Measurements from ENCODE around the gene ATP2B2. TPM values are rescaled to one million over a fixed set of nuclear protein-coding genes. Genes with fewer than 3 reads are reported as not detected.

ATP2B2 gene
- under 1 TPM in 2 of 4 donors, not detected in 2; 0.09 to 0.12 TPM for total RNA-seq

GRCh38 chr3:10505050-10505790 lies at the start of gene ATP2B2:
Gene ATP2B2 (minus strand): TSS chr3:10505586. CDS start chr3:10449543, 56,043 bp downstream.
- TF ChIP-seq CTCF (IDR thresholded peaks at IDR 0.05): no peak
- no peak for DNase-seq (ENCODE audit: low spot score)
- ATAC-seq (ENCODE audit: low FRiP score): no peak

GRCh38 chr3:10554746-10555145 lies 49.4 kb upstream of the ATP2B2 start:
- DNase-seq (ENCODE audit: low spot score) (no peak), ATAC-seq (ENCODE audit: low FRiP score) (no peak)
- TF ChIP-seq CTCF (IDR thresholded peaks at IDR 0.05): no peak

- ATAC-seq (ENCODE audit: low FRiP score): no peak
- TF ChIP-seq CTCF (IDR thresholded peaks at IDR 0.05): no peak
- DNase-seq (ENCODE audit: low spot score): no peak
These were observed 48.8 kb upstream of the ATP2B2 start for GRCh38 chr3:10554236-10554611.

- DNase-seq (ENCODE audit: low spot score) (no peak), ATAC-seq (ENCODE audit: low FRiP score) (no peak)
These were observed 48.3 kb upstream of the ATP2B2 start for GRCh38 chr3:10553591-10554235.

GRCh38 chr3:10552631-10552943 lies 47.2 kb upstream of the ATP2B2 start:
- ATAC-seq (ENCODE audit: low FRiP score) (no peak), DNase-seq (ENCODE audit: low spot score) (no peak)
- no peak for TF ChIP-seq CTCF (IDR thresholded peaks at IDR 0.05)

More at GRCh38 chr3:10553591-10554235, 48.3 kb upstream of the ATP2B2 start:
- TF ChIP-seq CTCF (IDR thresholded peaks at IDR 0.05): no peak

- no peak for DNase-seq (ENCODE audit: low spot score)
- no peak for ATAC-seq (ENCODE audit: low FRiP score)
- no peak for TF ChIP-seq CTCF (IDR thresholded peaks at IDR 0.05)
These were observed 46.6 kb upstream of the ATP2B2 start for GRCh38 chr3:10551821-10552630.
